Stimulated activated CD8-positive, alpha-beta memory T cell treated with anti-CD3 and anti-CD28 coated beads, Interleukin-7, amount 100 ng/mL, for 24 hours (primary cell): ENCODE measurements around the gene AKT3.
"Not testable (repeated sequence)": the region's sequence is repeated elsewhere in the genome, so short reads cannot be mapped to it uniquely, and the experiment has no call there.

Source experiments
- DNase-seq: peaks from one replicate; pipeline ENCODE4 v3.0.0-alpha.2; 2020; ENCODE audit warnings: low read depth

Gene AKT3

GRCh38 chr1:243850202-243850451, at the start of gene AKT3:
Gene AKT3 (minus strand): TSS chr1:243850243. CDS start chr1:243843170, 7,073 bp downstream.
- DNase-seq = no peak

- no peak for DNase-seq
Observed at GRCh38 chr1:243898278-243898677, 48.2 kb upstream of the AKT3 start.

GRCh38 chr1:243896313-243896712, 46.3 kb upstream of the AKT3 start:
- DNase-seq = no peak

- no peak for DNase-seq
Observed at GRCh38 chr1:243892456-243892855, 42.4 kb upstream of the AKT3 start.

GRCh38 chr1:243890576-243890975, 40.5 kb upstream of the AKT3 start:
- no peak for DNase-seq

GRCh38 chr1:243885806-243886205, 35.8 kb upstream of the AKT3 start:
- DNase-seq = no peak

GRCh38 chr1:243884603-243885002, 34.6 kb upstream of the AKT3 start:
- no peak for DNase-seq

- DNase-seq = no peak
Observed at GRCh38 chr1:243883551-243883950, 33.5 kb upstream of the AKT3 start.

GRCh38 chr1:243882276-243882675, 32.2 kb upstream of the AKT3 start:
- DNase-seq = no peak

GRCh38 chr1:243877058-243877457, 27.0 kb upstream of the AKT3 start:
- not testable (repeated sequence) for DNase-seq

- no peak for DNase-seq
Observed at GRCh38 chr1:243855616-243856318, 5.7 kb upstream of the AKT3 start.

- no peak for DNase-seq
Observed at GRCh38 chr1:243851765-243852164, 1.7 kb upstream of the AKT3 start.

- DNase-seq = no peak
Observed at GRCh38 chr1:243851257-243851756, 1.3 kb upstream of the AKT3 start.

GRCh38 chr1:243850452-243851256, 611 bp upstream of the AKT3 start:
- DNase-seq = peak; percentile 53

- DNase-seq = peak; percentile 45
Observed at GRCh38 chr1:243849421-243850201, 432 bp downstream of the AKT3 start.

GRCh38 chr1:243848858-243849420, 1.1 kb downstream of the AKT3 start:
- no peak for DNase-seq

GRCh38 chr1:243848165-243848857, 1.7 kb downstream of the AKT3 start:
- no peak for DNase-seq

- no peak for DNase-seq
Observed at GRCh38 chr1:243846761-243847160, 3.3 kb downstream of the AKT3 start.

- DNase-seq = no peak
Observed at GRCh38 chr1:243845888-243846287, 4.2 kb downstream of the AKT3 start.

GRCh38 chr1:243844186-243844585, 5.9 kb downstream of the AKT3 start:
- DNase-seq = no peak

GRCh38 chr1:243842978-243843511, 7.0 kb downstream of the AKT3 start:
- no peak for DNase-seq

GRCh38 chr1:243842161-243842560, 7.9 kb downstream of the AKT3 start:
- DNase-seq = no peak
